PC-3 (cell line): ENCODE data around the gene LCORL. TPM values are rescaled to one million over a fixed set of nuclear protein-coding genes. Genes with fewer than 3 reads are reported as not detected.

ENCODE experiments used
- ATAC-seq: fragments of 200-7000 bp; cut with Tn5 transposase; 2 replicates; pipeline ENCODE4 v1.9.1; 2020; ENCODE audit warnings: mild to moderate bottlenecking, moderate library complexity
- BruUV-seq: library from RNA; stranded (reverse); fragments of 400-500 nt; replicated peaks from 2 replicates; lab custom pipeline; 2021; lab: Mats Ljungman, UMichigan
- CTCF ChIA-PET: fragments of 300-600 bp; sonication (Branson Sonifier 250); formaldehyde crosslinking; loops from one replicate; lab custom pipeline; 2022; ENCODE audit warnings: antibody characterized with exemption; lab: Charles Lee
- POLR2A ChIA-PET: fragments of 300-600 bp; sonication (Branson Sonifier 250); formaldehyde crosslinking; loops from one replicate; lab custom pipeline; 2022; ENCODE audit warnings: antibody characterized with exemption; ENCODE audit not compliant: unreplicated experiment; lab: Charles Lee
- DNase-seq: peaks from one replicate; pipeline ENCODE4 v3.0.0-alpha.2; 2015
- H2AFZ ChIP-seq: fragments of 300-600 bp; sonication (generic); 2 replicates; pipeline ENCODE4 v1.6.0; 2016; ENCODE audit warnings: antibody characterized with exemption, low read length
- H3F3A ChIP-seq: fragments of 300-600 bp; sonication (generic); one replicate; pipeline ENCODE4 v1.6.0; 2017; ENCODE audit warnings: antibody characterized with exemption, low read length, control low read depth, mild to moderate bottlenecking; ENCODE audit not compliant: unreplicated experiment
- H3K27ac ChIP-seq: fragments of 300-600 bp; sonication (generic); 2 replicates; pipeline ENCODE4 v1.5.1; 2016; ENCODE audit warnings: mild to moderate bottlenecking, low read length
- H3K27me3 ChIP-seq: fragments of 300-600 bp; sonication (generic); 2 replicates; pipeline ENCODE4 v1.6.1; 2016; ENCODE audit warnings: low read length, mixed read lengths
- H3K36me3 ChIP-seq: fragments of 300-600 bp; sonication (generic); 2 replicates; pipeline ENCODE4 v1.6.1; 2016; ENCODE audit warnings: low read depth, mixed run types, low read length, mixed read lengths
- H3K4me1 ChIP-seq: fragments of 300-600 bp; sonication (generic); 2 replicates; pipeline ENCODE4 v1.5.1; 2016; ENCODE audit warnings: low read length; ENCODE audit not compliant: insufficient read depth
- H3K4me2 ChIP-seq: fragments of 300-600 bp; sonication (generic); 2 replicates; pipeline ENCODE4 v1.6.0; 2016; ENCODE audit warnings: low read length
- H3K4me3 ChIP-seq: fragments of 300-600 bp; sonication (generic); 2 replicates; pipeline ENCODE4 v1.5.1; 2016; ENCODE audit warnings: mild to moderate bottlenecking, low read length, mixed read lengths
- H3K79me2 ChIP-seq: fragments of 300-600 bp; sonication (generic); 2 replicates; pipeline ENCODE4 v1.6.1; 2017; ENCODE audit warnings: low read length, mixed read lengths
- H3K9ac ChIP-seq: fragments of 300-600 bp; sonication (generic); 2 replicates; pipeline ENCODE4 v1.6.0; 2016; ENCODE audit warnings: mild to moderate bottlenecking, low read length
- H3K9me2 ChIP-seq: fragments of 300-600 bp; sonication (generic); replicated peaks from 2 replicates; pipeline ENCODE4 v1.6.1; 2016; ENCODE audit warnings: mixed run types, low read length, mixed read lengths
- H3K9me3 ChIP-seq: fragments of 300-600 bp; sonication (generic); 2 replicates; pipeline ENCODE4 v1.6.1; 2016; ENCODE audit warnings: low read length, mixed read lengths
- H4K20me1 ChIP-seq: fragments of 300-600 bp; sonication (generic); 2 replicates; pipeline ENCODE4 v1.6.1; 2016; ENCODE audit warnings: low read length, mixed read lengths
- EZH2 ChIP-seq: fragments of 300-600 bp; sonication (generic); IDR thresholded peaks from one replicate; pipeline ENCODE4 v1.6.1; 2017; ENCODE audit warnings: antibody characterized with exemption, mild to moderate bottlenecking, low read length; ENCODE audit not compliant: unreplicated experiment
- EZH2phosphoT487 ChIP-seq: fragments of 300-600 bp; sonication (generic); IDR thresholded peaks from 2 replicates; pipeline ENCODE4 v1.6.1; 2018; ENCODE audit warnings: mild to moderate bottlenecking, antibody characterized with exemption, low read length, borderline replicate concordance
- intact Hi-C: fragments of 100-400 bp; cut with micrococcal nuclease; formaldehyde crosslinking; loops from 2 replicates; pipeline ENCODE4 v1.9.0; 2023
- total RNA-seq: library from RNA; depleted of rRNA; stranded (reverse); fragments of >200 nt; gene quantifications from 2 replicates; pipeline ENCODE4 v1.2.3, GENCODE V29; 2014
- TF ChIP-seq, protein P1 (sequence below): fragments of 300-600 bp; sonication (generic); conservative IDR thresholded peaks from 2 replicates; pipeline ENCODE4 v1.5.1; 2017; ENCODE audit warnings: antibody characterized with exemption, low read depth, mild to moderate bottlenecking, low read length

The LCORL gene
- total RNA-seq, 1 experiment from 2014 or later: 2.9 TPM

GRCh38 chr4:17895481-17895880 is 126.1 kb downstream of the LCORL start:
- H3F3A ChIP-seq: no peaks in the 10 kb centered on the region
- H3K9ac ChIP-seq: no peak overlapping the region
- H3K79me2 ChIP-seq: no peaks in the 10 kb centered on the region
- H3K9me3 ChIP-seq: no peaks in the 10 kb centered on the region
- no peak overlapping the region for H3K27ac ChIP-seq
- no TSS peak for BruUV-seq
- H3K4me1 ChIP-seq: no peaks in the 10 kb centered on the region
- H3K36me3 ChIP-seq: no peaks in the 10 kb centered on the region
- DNase-seq: no peak
- ChIA-PET POLR2A (no interaction called here), CTCF (no interaction called here)
- no peaks in the 10 kb centered on the region for H3K27me3 ChIP-seq
- no peaks in the 10 kb centered on the region for H4K20me1 ChIP-seq
- H3K9me2 ChIP-seq: no peaks in the 10 kb centered on the region
- no peak overlapping the region for H3K4me3 ChIP-seq
- no peak overlapping the region for H2AFZ ChIP-seq
- TF ChIP-seq, protein P1, sequence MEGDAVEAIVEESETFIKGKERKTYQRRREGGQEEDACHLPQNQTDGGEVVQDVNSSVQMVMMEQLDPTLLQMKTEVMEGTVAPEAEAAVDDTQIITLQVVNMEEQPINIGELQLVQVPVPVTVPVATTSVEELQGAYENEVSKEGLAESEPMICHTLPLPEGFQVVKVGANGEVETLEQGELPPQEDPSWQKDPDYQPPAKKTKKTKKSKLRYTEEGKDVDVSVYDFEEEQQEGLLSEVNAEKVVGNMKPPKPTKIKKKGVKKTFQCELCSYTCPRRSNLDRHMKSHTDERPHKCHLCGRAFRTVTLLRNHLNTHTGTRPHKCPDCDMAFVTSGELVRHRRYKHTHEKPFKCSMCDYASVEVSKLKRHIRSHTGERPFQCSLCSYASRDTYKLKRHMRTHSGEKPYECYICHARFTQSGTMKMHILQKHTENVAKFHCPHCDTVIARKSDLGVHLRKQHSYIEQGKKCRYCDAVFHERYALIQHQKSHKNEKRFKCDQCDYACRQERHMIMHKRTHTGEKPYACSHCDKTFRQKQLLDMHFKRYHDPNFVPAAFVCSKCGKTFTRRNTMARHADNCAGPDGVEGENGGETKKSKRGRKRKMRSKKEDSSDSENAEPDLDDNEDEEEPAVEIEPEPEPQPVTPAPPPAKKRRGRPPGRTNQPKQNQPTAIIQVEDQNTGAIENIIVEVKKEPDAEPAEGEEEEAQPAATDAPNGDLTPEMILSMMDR: no peak
- TF ChIP-seq EZH2: no peak
- no peak for TF ChIP-seq EZH2phosphoT487
- intact Hi-C loops: no loop called here
- ATAC-seq: no peak
- H3K4me2 ChIP-seq: no peak overlapping the region

- Histone ChIP-seq H3F3A (no peaks in the 10 kb centered on the region), H3K27ac (no peak overlapping the region), H3K4me2 (no peak overlapping the region), H4K20me1 (no peaks in the 10 kb centered on the region), H3K4me1 (no peaks in the 10 kb centered on the region), H3K27me3 (no peaks in the 10 kb centered on the region), H3K9me3 (no peaks in the 10 kb centered on the region), H3K36me3 (no peaks in the 10 kb centered on the region), H3K9me2 (no peaks in the 10 kb centered on the region), H3K4me3 (no peak overlapping the region), H2AFZ (no peak overlapping the region), H3K79me2 (no peaks in the 10 kb centered on the region), H3K9ac (no peak overlapping the region)
- CTCF ChIA-PET: no interaction called here
- intact Hi-C loops: no loop called here
- POLR2A ChIA-PET: no interaction called here
- DNase-seq (no peak), ATAC-seq (no peak)
- no peak for TF ChIP-seq EZH2
- no peak for TF ChIP-seq EZH2phosphoT487
- TF ChIP-seq, protein P1: no peak
- BruUV-seq: no TSS peak
Measured at GRCh38 chr4:17894421-17894820, 127.1 kb downstream of the LCORL start.

DNA sequence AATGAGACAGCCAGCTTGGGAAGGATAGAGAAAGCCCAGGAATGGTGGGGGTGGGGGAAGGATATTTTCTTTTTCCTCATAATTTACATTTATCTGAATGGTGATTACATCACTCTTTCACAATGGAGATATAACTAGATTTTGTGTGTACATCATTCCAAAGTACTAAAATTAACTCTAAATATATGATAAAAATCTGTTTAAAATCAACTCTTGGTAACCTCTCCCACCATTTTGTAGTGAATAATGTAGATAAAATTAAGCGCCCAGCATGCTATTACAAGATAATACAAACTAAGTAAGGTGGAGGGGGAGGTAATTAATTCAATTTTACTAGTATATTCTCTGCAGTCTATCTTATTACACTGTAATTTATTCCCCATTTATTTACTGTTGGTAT is 131.9 kb downstream of the LCORL start:
- DNase-seq (no peak), ATAC-seq (no peak)
- H3K4me1 ChIP-seq: no peaks in the 10 kb centered on the region
- H4K20me1 ChIP-seq: no peaks in the 10 kb centered on the region
- no TSS peak for BruUV-seq
- ChIA-PET POLR2A (no interaction called here), CTCF (no interaction called here)
- TF ChIP-seq, protein P1: no peak
- TF ChIP-seq EZH2 (no peak), EZH2phosphoT487 (no peak)
- H3F3A ChIP-seq: no peaks in the 10 kb centered on the region
- H3K9me2 ChIP-seq: no peaks in the 10 kb centered on the region
- H3K27ac ChIP-seq: no peak overlapping the region
- H3K4me2 ChIP-seq: no peak overlapping the region
- no peak overlapping the region for H2AFZ ChIP-seq
- H3K9me3 ChIP-seq: no peaks in the 10 kb centered on the region
- H3K36me3 ChIP-seq: no peaks in the 10 kb centered on the region
- no peak overlapping the region for H3K9ac ChIP-seq
- no peaks in the 10 kb centered on the region for H3K27me3 ChIP-seq
- intact Hi-C loops: no loop called here
- no peaks in the 10 kb centered on the region for H3K79me2 ChIP-seq
- no peak overlapping the region for H3K4me3 ChIP-seq
